HCT116 (cell line): ENCODE results near the gene FGF11. TPM values are rescaled to one million over a fixed set of nuclear protein-coding genes. Genes with fewer than 3 reads are reported as not detected.
A peak's percentile ranks its signal among the peaks of the same experiment; 100 is the strongest.

Experiments
- CEBPB ChIP-seq: IDR thresholded peaks from 2 replicates; pipeline ENCODE4 v1.6.1; 2012; ENCODE audit warnings: low read depth
- ELF1 ChIP-seq: IDR thresholded peaks from 2 replicates; pipeline ENCODE4 v1.6.1; 2012; ENCODE audit warnings: low read depth, borderline replicate concordance
- EZH2 ChIP-seq: fragments of 200-600 bp; sonication (generic); IDR thresholded peaks from 2 replicates; pipeline ENCODE4 v1.6.1; 2017; ENCODE audit warnings: antibody characterized with exemption, mixed run types
- TCF7L2 ChIP-seq: IDR thresholded peaks from 2 replicates; pipeline ENCODE4 v1.7.0; 2011; ENCODE audit warnings: borderline replicate concordance, inconsistent platforms; ENCODE audit not compliant: insufficient read depth, insufficient read length; ENCODE audit errors: extremely low read depth
- ZFX ChIP-seq: fragments of 450-650 bp; IDR thresholded peaks from 2 replicates; pipeline ENCODE4 v1.6.1; 2017
- total RNA-seq: library from RNA; stranded (reverse); gene quantifications from one replicate; pipeline ENCODE4 v1.2.1, GENCODE V29; 2021; ENCODE audit not compliant: unreplicated experiment
- TF ChIP-seq, protein P1 (sequence below): IDR thresholded peaks from 2 replicates; pipeline ENCODE4 v1.6.1; 2012; ENCODE audit warnings: low read depth
- TF ChIP-seq, protein P2 (sequence below), 3 experiments: fragments of 200-600 bp in 1 of 3; sonication (generic) in 1 of 3; IDR thresholded peaks in 2 of 3; conservative IDR thresholded peaks in 1 of 3; 2 replicates each; pipeline ENCODE4 v1.5.1; 2012 to 2017; ENCODE audit warnings: low read depth in 2 of 3, low read length in 2 of 3, antibody characterized with exemption in 1 of 3, borderline replicate concordance in 1 of 3, control low read depth in 1 of 3, mild to moderate bottlenecking in 1 of 3, mixed read lengths in 1 of 3, mixed run types in 1 of 3, moderate library complexity in 1 of 3; ENCODE audit not compliant: insufficient read depth in 1 of 3

The FGF11 gene
- total RNA-seq, 1 experiment from 2014 or later = 6.1 TPM

DNA sequence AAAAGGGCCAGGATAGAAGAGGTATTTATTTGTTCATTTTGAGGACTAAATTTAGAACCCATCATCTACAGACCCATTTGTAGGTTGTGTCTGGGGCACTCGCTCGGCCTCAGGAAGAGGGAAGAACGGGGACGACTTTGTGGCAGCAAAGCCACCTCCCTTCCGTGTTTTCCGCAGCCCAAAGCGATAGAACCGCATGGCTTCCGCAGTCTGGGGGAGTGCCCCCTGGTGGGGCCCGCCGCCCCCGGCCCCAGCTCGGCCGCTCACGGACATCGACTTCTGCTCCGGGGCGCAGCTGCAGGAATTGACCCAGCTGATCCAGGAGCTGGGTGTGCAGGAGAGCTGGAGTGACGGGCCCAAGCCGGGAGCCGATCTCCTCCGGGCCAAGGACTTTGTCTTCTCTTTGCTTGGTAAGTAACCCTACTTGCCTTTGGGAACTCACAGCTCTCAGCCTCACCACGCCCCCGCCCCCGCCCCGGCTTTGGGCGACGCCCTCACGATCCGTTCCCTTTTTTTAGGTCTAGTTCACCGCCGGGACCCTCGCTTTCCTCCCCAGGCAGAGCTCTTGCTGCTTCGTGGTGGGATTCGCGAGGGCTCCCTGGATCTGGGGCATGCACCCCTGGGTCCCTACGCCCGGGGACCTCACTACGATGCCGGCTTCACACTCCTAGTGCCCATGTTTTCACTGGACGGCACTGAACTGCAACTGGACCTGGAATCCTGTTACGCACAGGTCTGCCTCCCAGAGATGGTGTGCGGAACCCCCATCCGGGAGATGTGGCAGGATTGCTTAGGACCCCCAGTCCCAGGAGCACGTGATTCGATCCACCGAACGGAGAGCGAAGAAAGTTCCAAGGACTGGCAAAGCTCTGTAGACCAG, 3.4 kb upstream of the FGF11 start (continued):
- no peak for TF ChIP-seq TCF7L2
- no peak for TF ChIP-seq ZFX
- TF ChIP-seq CEBPB = no peak
- TF ChIP-seq, protein P1, sequence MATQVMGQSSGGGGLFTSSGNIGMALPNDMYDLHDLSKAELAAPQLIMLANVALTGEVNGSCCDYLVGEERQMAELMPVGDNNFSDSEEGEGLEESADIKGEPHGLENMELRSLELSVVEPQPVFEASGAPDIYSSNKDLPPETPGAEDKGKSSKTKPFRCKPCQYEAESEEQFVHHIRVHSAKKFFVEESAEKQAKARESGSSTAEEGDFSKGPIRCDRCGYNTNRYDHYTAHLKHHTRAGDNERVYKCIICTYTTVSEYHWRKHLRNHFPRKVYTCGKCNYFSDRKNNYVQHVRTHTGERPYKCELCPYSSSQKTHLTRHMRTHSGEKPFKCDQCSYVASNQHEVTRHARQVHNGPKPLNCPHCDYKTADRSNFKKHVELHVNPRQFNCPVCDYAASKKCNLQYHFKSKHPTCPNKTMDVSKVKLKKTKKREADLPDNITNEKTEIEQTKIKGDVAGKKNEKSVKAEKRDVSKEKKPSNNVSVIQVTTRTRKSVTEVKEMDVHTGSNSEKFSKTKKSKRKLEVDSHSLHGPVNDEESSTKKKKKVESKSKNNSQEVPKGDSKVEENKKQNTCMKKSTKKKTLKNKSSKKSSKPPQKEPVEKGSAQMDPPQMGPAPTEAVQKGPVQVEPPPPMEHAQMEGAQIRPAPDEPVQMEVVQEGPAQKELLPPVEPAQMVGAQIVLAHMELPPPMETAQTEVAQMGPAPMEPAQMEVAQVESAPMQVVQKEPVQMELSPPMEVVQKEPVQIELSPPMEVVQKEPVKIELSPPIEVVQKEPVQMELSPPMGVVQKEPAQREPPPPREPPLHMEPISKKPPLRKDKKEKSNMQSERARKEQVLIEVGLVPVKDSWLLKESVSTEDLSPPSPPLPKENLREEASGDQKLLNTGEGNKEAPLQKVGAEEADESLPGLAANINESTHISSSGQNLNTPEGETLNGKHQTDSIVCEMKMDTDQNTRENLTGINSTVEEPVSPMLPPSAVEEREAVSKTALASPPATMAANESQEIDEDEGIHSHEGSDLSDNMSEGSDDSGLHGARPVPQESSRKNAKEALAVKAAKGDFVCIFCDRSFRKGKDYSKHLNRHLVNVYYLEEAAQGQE = no peak
- TF ChIP-seq ELF1 = no peak; the same call in 1 of the 2 replicates
- no peak for TF ChIP-seq EZH2
- TF ChIP-seq, protein P2, sequence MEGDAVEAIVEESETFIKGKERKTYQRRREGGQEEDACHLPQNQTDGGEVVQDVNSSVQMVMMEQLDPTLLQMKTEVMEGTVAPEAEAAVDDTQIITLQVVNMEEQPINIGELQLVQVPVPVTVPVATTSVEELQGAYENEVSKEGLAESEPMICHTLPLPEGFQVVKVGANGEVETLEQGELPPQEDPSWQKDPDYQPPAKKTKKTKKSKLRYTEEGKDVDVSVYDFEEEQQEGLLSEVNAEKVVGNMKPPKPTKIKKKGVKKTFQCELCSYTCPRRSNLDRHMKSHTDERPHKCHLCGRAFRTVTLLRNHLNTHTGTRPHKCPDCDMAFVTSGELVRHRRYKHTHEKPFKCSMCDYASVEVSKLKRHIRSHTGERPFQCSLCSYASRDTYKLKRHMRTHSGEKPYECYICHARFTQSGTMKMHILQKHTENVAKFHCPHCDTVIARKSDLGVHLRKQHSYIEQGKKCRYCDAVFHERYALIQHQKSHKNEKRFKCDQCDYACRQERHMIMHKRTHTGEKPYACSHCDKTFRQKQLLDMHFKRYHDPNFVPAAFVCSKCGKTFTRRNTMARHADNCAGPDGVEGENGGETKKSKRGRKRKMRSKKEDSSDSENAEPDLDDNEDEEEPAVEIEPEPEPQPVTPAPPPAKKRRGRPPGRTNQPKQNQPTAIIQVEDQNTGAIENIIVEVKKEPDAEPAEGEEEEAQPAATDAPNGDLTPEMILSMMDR (IDR thresholded peaks at IDR 0.05 in 2 of 3, conservative IDR thresholded peaks at IDR 0.05 in 1 of 3; ENCODE audit: borderline replicate concordance in 1 of 3, insufficient read depth in 1 of 3, low read depth in 2 of 3, low read length in 2 of 3) = peak in 2 of 3 experiments; percentile 23 to 36; a peak in 4 of 6 replicates
- TF ChIP-seq, all 23 proteins: peak for 5
